K562 (cell line): ENCODE measurements around the gene GPRIN1. TPM values are rescaled to one million over a fixed set of nuclear protein-coding genes. Genes with fewer than 3 reads are reported as not detected.

Experiments used
- ATAC-seq: fragments of 200-7000 bp; cut with Tn5 transposase; 3 replicates; pipeline ENCODE4 v1.9.1; 2020; ENCODE audit warnings: moderate library complexity
- BruUV-seq: library from RNA; stranded (reverse); fragments of 400-500 nt; replicated peaks from 2 replicates; lab custom pipeline; 2021; lab: Mats Ljungman, UMichigan
- CTCF ChIA-PET: fragments of 300-600 bp; formaldehyde crosslinking; extraction: SDS; loops from one replicate; lab custom pipeline; 2021; ENCODE audit warnings: low intra/inter-chr PET ratio; lab: Yijun Ruan, JAX
- POLR2A ChIA-PET: fragments of 300-600, 350-650 bp; sonication (Branson Sonifier 250); formaldehyde crosslinking; extraction: SDS; loops from one replicate; lab custom pipeline; 2021; ENCODE audit warnings: antibody characterized with exemption, inconsistent platforms; lab: Yijun Ruan, JAX
- DNase-seq, 4 experiments: peaks; one replicate each; pipeline versions ENCODE4 v3.0.0 to v3.0.0-alpha.2; 2011 to 2018; ENCODE audit warnings: low spot score in 3 of 4, mixed read lengths in 3 of 4; ENCODE audit errors: extremely low read depth in 1 of 4
- FAIRE-seq: peaks from 2 replicates; lab custom pipeline; 2011; peaks lifted over from hg19 to GRCh38; lab: Jason Lieb, UNC
- H2AFZ ChIP-seq: 2 replicates; pipeline ENCODE4 v1.6.0; 2011; ENCODE audit warnings: low read depth, low read length, control low read depth, inconsistent platforms
- H3K27ac ChIP-seq: fragments of 200-600 bp; 3 replicates; pipeline ENCODE4 v1.8.0; 2011; ENCODE audit warnings: low read depth, mild to moderate bottlenecking, control low read depth, inconsistent platforms, low read length, moderate library complexity, mixed read lengths; ENCODE audit errors: extremely low read depth
- H3K27me3 ChIP-seq, 2 experiments: fragments of 300-600 bp in 1 of 2; 2 replicates in 1 of 2; 3 replicates in 1 of 2; pipeline versions ENCODE4 v1.6.0 to v1.8.0; 2011; ENCODE audit warnings: inconsistent platforms in 2 of 2, low read length in 2 of 2, mild to moderate bottlenecking in 1 of 2, mixed read lengths in 1 of 2, moderate library complexity in 1 of 2; ENCODE audit not compliant: control insufficient read depth in 2 of 2, insufficient read depth in 2 of 2
- H3K36me3 ChIP-seq: fragments of 300-600 bp; 3 replicates; pipeline ENCODE4 v1.8.0; 2011; ENCODE audit warnings: mild to moderate bottlenecking, low read length, inconsistent platforms; ENCODE audit not compliant: control insufficient read depth, insufficient read depth
- H3K4me1 ChIP-seq, 2 experiments: fragments of 200-600 bp in 1 of 2; replicated peaks in 1 of 2; 2 replicates in 1 of 2; 3 replicates in 1 of 2; pipeline versions ENCODE4 v1.5.1 to v1.8.0; 2011; ENCODE audit warnings: inconsistent platforms in 2 of 2, low read length in 2 of 2, mild to moderate bottlenecking in 1 of 2, mixed read lengths in 1 of 2, moderate library complexity in 1 of 2; ENCODE audit not compliant: control insufficient read depth in 2 of 2, insufficient read depth in 2 of 2
- H3K4me2 ChIP-seq: 2 replicates; pipeline ENCODE4 v1.6.1; 2011; ENCODE audit warnings: low read length, control low read depth, inconsistent platforms, mixed read lengths; ENCODE audit not compliant: insufficient read depth
- H3K4me3 ChIP-seq: fragments of 200-600 bp; sonication (generic), shearing (Covaris generic); 2 replicates; pipeline ENCODE4 v1.5.1; 2016; ENCODE audit warnings: control low read depth, inconsistent platforms
- H3K79me2 ChIP-seq: fragments of 200-600 bp; 3 replicates; pipeline ENCODE4 v1.8.0; 2011; ENCODE audit warnings: low read length, inconsistent platforms; ENCODE audit not compliant: control insufficient read depth, insufficient read depth
- H3K9ac ChIP-seq, 2 experiments: 2 replicates each; pipeline versions ENCODE4 v1.6.0 to v1.6.1; 2011; ENCODE audit warnings: low read depth in 2 of 2, low read length in 2 of 2, control low read depth in 1 of 2, inconsistent platforms in 1 of 2, mild to moderate bottlenecking in 1 of 2, mixed read lengths in 1 of 2; ENCODE audit not compliant: insufficient read depth in 1 of 2
- H3K9me1 ChIP-seq: one replicate; pipeline ENCODE4 v1.6.0; 2011; ENCODE audit warnings: inconsistent platforms, mild to moderate bottlenecking, low read length, moderate library complexity; ENCODE audit not compliant: control insufficient read depth, insufficient read depth
- H3K9me3 ChIP-seq: replicated peaks from 2 replicates; pipeline ENCODE4 v1.5.1; 2011; ENCODE audit warnings: low read depth, low read length, inconsistent platforms; ENCODE audit not compliant: control insufficient read depth, insufficient read depth
- H4K20me1 ChIP-seq: replicated peaks from 2 replicates; pipeline ENCODE4 v1.6.1; 2011; ENCODE audit warnings: low read length, inconsistent platforms, mixed read lengths; ENCODE audit not compliant: control insufficient read depth, insufficient read depth
- ARNT ChIP-seq, 2 experiments: fragments of 450-650 bp; IDR thresholded peaks; 2 replicates each; pipeline ENCODE4 v1.6.1; 2016; ENCODE audit warnings: mild to moderate bottlenecking in 1 of 2
- CC2D1A ChIP-seq: fragments of 450-650 bp; IDR thresholded peaks from 2 replicates; pipeline ENCODE4 v1.6.1; 2017; ENCODE audit warnings: mild to moderate bottlenecking
- CREB1 ChIP-seq, 2 experiments: sonication (generic) in 1 of 2; formaldehyde crosslinking in 1 of 2; IDR thresholded peaks; 2 replicates each; pipeline versions ENCODE4 v1.6.1 to v1.8.0; 2012 to 2022; ENCODE audit warnings: inconsistent platforms in 1 of 2, mild to moderate bottlenecking in 1 of 2, missing genetic modification reagents in 1 of 2, moderate library complexity in 1 of 2
- CTBP1 ChIP-seq: fragments of 450-650 bp; IDR thresholded peaks from 2 replicates; pipeline ENCODE4 v1.6.1; 2016; ENCODE audit warnings: borderline replicate concordance
- CXXC5 ChIP-seq: fragments of 250-450 bp; sonication (Bioruptor Pico); IDR thresholded peaks from 2 replicates; pipeline ENCODE4 v1.8.0; 2022; ENCODE audit warnings: inconsistent platforms, mild to moderate bottlenecking, moderate library complexity
- E2F6 ChIP-seq, 2 experiments: IDR thresholded peaks; 2 replicates each; pipeline ENCODE4 v1.6.1; 2011; ENCODE audit warnings: borderline replicate concordance in 1 of 2, control low read depth in 1 of 2, low read depth in 1 of 2, low read length in 1 of 2, mild to moderate bottlenecking in 1 of 2, mixed read lengths in 1 of 2, moderate library complexity in 1 of 2; ENCODE audit not compliant: insufficient read depth in 1 of 2, insufficient read length in 1 of 2, poor library complexity in 1 of 2, severe bottlenecking in 1 of 2; ENCODE audit errors: extremely low read depth in 1 of 2
- ELF1 ChIP-seq: fragments of 200-800 bp; sonication (Bioruptor generic); IDR thresholded peaks from 2 replicates; pipeline ENCODE4 v1.6.1; 2016; ENCODE audit warnings: missing genetic modification characterization, missing compliant biosample characterization
- HDAC6 ChIP-seq: IDR thresholded peaks from 2 replicates; pipeline ENCODE4 v1.6.1; 2012; ENCODE audit warnings: low read depth, mild to moderate bottlenecking, control low read depth, inconsistent platforms, low read length, moderate library complexity
- HNRNPK ChIP-seq: fragments of 200-400 bp; formaldehyde crosslinking; IDR thresholded peaks from one replicate; pipeline ENCODE4 v1.6.1; 2018; ENCODE audit warnings: mild to moderate bottlenecking, low read depth, low read length; ENCODE audit not compliant: poor library complexity, severe bottlenecking
- PKNOX1 ChIP-seq: fragments of 450-650 bp; IDR thresholded peaks from 2 replicates; pipeline ENCODE4 v1.6.1; 2016
- RBBP5 ChIP-seq: fragments of 200-600 bp; sonication (generic); IDR thresholded peaks from 2 replicates; pipeline ENCODE4 v1.6.1; 2012; ENCODE audit warnings: borderline replicate concordance, mild to moderate bottlenecking, low read length, control low read depth, inconsistent platforms; ENCODE audit not compliant: insufficient read depth, poor library complexity, severe bottlenecking
- RBFOX2 ChIP-seq: fragments of 200-400 bp; formaldehyde crosslinking; IDR thresholded peaks from 2 replicates; pipeline ENCODE4 v1.6.1; 2017; ENCODE audit warnings: low read depth, mild to moderate bottlenecking, low read length, moderate library complexity
- ZBTB12 ChIP-seq: fragments of 250-450 bp; sonication (Bioruptor Pico); IDR thresholded peaks from 2 replicates; pipeline ENCODE4 v1.4.0; 2020
- ZBTB7A ChIP-seq: IDR thresholded peaks from 2 replicates; pipeline ENCODE4 v1.6.1; 2011; ENCODE audit warnings: low read depth, mild to moderate bottlenecking, low read length, moderate library complexity, borderline replicate concordance; ENCODE audit not compliant: control insufficient read depth
- ZNF449 ChIP-seq: fragments of 250-450 bp; sonication (Bioruptor Pico); IDR thresholded peaks from 2 replicates; pipeline ENCODE4 v1.8.0; 2022; ENCODE audit warnings: moderate library complexity, mild to moderate bottlenecking, inconsistent platforms
- WGBS: fragments of 100-300 bp; shearing (Covaris generic); methylation state at CpG from one replicate; pipeline ENCODE4 v1.1.6; 2016; ENCODE audit warnings: low coverage, mixed read lengths; ENCODE audit not compliant: insufficient coverage; ENCODE audit errors: missing lambda C conversion rate; 5-methylcytosine and 5-hydroxymethylcytosine counted together
- in situ Hi-C: fragments of 300-500 bp; cut with MboI; formaldehyde crosslinking; loops from 4 replicates; pipeline ENCODE4 v1.15.0; 2018; ENCODE audit warnings: inconsistent platforms, mixed read lengths
- intact Hi-C: fragments of 100-400 bp; cut with micrococcal nuclease; formaldehyde crosslinking; loops from 2 replicates; pipeline ENCODE4 v1.14.2; 2022
- polyA plus RNA-seq, 8 experiments: library from polyadenylated mRNA; depleted of rRNA in 4 of 8; stranded (reverse) in 5 of 8; unstranded in 3 of 8; fragments of >200 nt; fragmentation: Nextera tagmentation in 2 of 8; fragmentation: Illumina TruSeq in 1 of 8; extraction: Ambion mirVana in 2 of 8; extraction: Trizol in 1 of 8; gene quantifications; 2 replicates each; pipeline versions ENCODE4 v1.2.1 to v1.2.3, GENCODE V29; 2011 to 2014; ENCODE audit warnings: inconsistent platforms in 1 of 8, missing spikeins in 1 of 8
- total RNA-seq, 7 experiments: library from RNA; depleted of rRNA in 6 of 7; stranded (reverse); fragments of >200 nt in 6 of 7; fragmentation: Illumina TruSeq in 2 of 7; extraction: Trizol in 2 of 7; gene quantifications; 2 replicates each; pipeline versions ENCODE4 v1.2.1 to v1.2.3, GENCODE V29; 2011 to 2021; ENCODE audit warnings: low replicate concordance in 1 of 7

Gene GPRIN1
- total and polyA plus RNA-seq, 9 of the 15 experiments (the other 6 are each of a cell fraction or from before 2014, with no cell fraction given), result 0.15 to 11.6 (median 4.4) TPM

- peaks cover 49 to 81% of the 10 kb centered on the region in 2 experiments for H3K27me3 ChIP-seq
- no peak for FAIRE-seq
- H3K4me2 ChIP-seq, result no peak within 1 kb of the TSS
- H4K20me1 ChIP-seq, result peaks cover 13% of the 10 kb centered on the region; the same call in 1 of the 2 replicates
- no peak within 1 kb of the TSS for H2AFZ ChIP-seq
- H3K79me2 ChIP-seq, result no peaks in the 10 kb centered on the region
- no peaks in the 10 kb centered on the region for H3K9me3 ChIP-seq
- no peak within 1 kb of the TSS for H3K4me3 ChIP-seq
- BruUV-seq, result no TSS peak
- ChIA-PET CTCF (no interaction called here), POLR2A (interaction anchor here (1.0 kb wide), 1 partner anchor 9 kb away, joined by 4 read pairs; no protein-coding TSS in a partner anchor)
- DNase-seq, result peak; percentile 72 to 89 (median 80)
- intact Hi-C loops (no loop called here), in situ Hi-C loops (no loop called here)
- H3K9ac ChIP-seq, result peak within 1 kb of the TSS in 1 of 2 experiments; percentile 4; a peak in 2 of 4 replicates
- peak; percentile 96 for ATAC-seq
- H3K4me1 ChIP-seq, result peaks cover 0 to 23% of the 10 kb centered on the region in 2 experiments; a peak in 2 of 5 replicates
- no peaks in the 10 kb centered on the region for H3K9me1 ChIP-seq
- 5% methylated on average over 24 of the region's 94 CpGs for WGBS
- H3K36me3 ChIP-seq, result no peaks in the 10 kb centered on the region
- no peak within 1 kb of the TSS for H3K27ac ChIP-seq
- peak; percentile 9; the same call in 1 of the 2 replicates for TF ChIP-seq CXXC5 (CRISPR knock-in tag)
- TF ChIP-seq ZBTB12 (CRISPR knock-in tag), result no peak
- TF ChIP-seq RBFOX2, result no peak
- TF ChIP-seq CTBP1, result 0 out of 2 replicates have a peak, but pooled peaks have one; percentile 11
- TF ChIP-seq RBBP5, result no peak
- peak in 1 of 2 experiments; percentile 79 for TF ChIP-seq E2F6 (IDR thresholded peaks at IDR 0.05; ENCODE audit: borderline replicate concordance in 1 of 2, extremely low read depth in 1 of 2, insufficient read depth in 1 of 2, insufficient read length in 1 of 2, low read depth in 1 of 2, low read length in 1 of 2, poor library complexity in 1 of 2, severe bottlenecking in 1 of 2)
- peak; percentile 93 for TF ChIP-seq PKNOX1
- TF ChIP-seq CC2D1A, result no peak
- TF ChIP-seq ELF1 (tag), result no peak
- 0 out of 2 replicates have a peak, but pooled peaks have one; percentile 34 for TF ChIP-seq CREB1 (IDR thresholded peaks at IDR 0.05)
- TF ChIP-seq CREB1 (CRISPR knock-in tag; IDR thresholded peaks at IDR 0.05), result no peak
- TF ChIP-seq HNRNPK, result peak; percentile 53
- TF ChIP-seq ARNT (IDR thresholded peaks at IDR 0.05), result no peak
- peak; percentile 20; the same call in 1 of the 2 replicates for TF ChIP-seq HDAC6
- no peak for TF ChIP-seq ZNF449 (CRISPR knock-in tag)
- peak; percentile 55; the same call in 1 of the 2 replicates for TF ChIP-seq ZBTB7A
Observed at GRCh38 chr5:176629853-176630680, 20.1 kb upstream of the GPRIN1 start, which contains the start of the genes EIF4E1B and SNCB. TSS of gene EIF4E1B (plus strand) at chr5:176630675. CDS start at chr5:176642788, 12,113 bp downstream. TSS of gene SNCB (minus strand) at chr5:176630534. CDS start at chr5:176629654, 880 bp downstream.
